Fibroblast of the conjunctiva (primary cell): ENCODE data around the gene CCDC192.
"Not testable (repeated sequence)": the region's sequence is repeated elsewhere in the genome, so short reads cannot be mapped to it uniquely, and the experiment has no call there.

Source experiments
- DNase-seq: peaks from one replicate; pipeline ENCODE4 v3.0.0-alpha.2; 2010; ENCODE audit warnings: low read depth

The CCDC192 gene

GRCh38 chr5:127766676-127767335 is 63.6 kb downstream of the CCDC192 start:
- no peak for DNase-seq

GRCh38 chr5:127769386-127769785 is 66.2 kb downstream of the CCDC192 start:
- no peak for DNase-seq

DNA sequence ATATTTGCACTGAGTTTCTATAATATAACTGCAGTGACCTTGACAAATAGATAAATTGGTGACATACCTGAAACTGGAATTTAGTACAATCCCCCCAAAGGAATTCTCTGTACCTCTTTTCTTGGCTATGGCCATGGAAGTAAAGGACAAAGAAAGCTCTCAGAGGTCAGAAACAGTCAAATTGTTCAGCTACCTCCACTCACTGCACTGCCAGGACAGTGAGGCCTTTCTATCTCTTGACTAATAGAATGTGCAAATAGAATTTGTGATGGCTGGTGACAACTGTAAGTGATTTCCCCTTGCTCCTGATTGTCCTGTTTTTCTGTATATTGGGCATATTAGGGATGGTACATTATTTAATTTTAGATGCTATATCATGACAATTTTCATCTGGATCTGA is 67.1 kb downstream of the CCDC192 start:
- DNase-seq, result no peak

GRCh38 chr5:127772531-127772930 is 69.3 kb downstream of the CCDC192 start:
- no peak for DNase-seq

- DNase-seq, result no peak
Measured at GRCh38 chr5:127774221-127774620, 71.0 kb downstream of the CCDC192 start.

- no peak for DNase-seq
Measured at GRCh38 chr5:127776477-127776876, 73.3 kb downstream of the CCDC192 start.

DNA sequence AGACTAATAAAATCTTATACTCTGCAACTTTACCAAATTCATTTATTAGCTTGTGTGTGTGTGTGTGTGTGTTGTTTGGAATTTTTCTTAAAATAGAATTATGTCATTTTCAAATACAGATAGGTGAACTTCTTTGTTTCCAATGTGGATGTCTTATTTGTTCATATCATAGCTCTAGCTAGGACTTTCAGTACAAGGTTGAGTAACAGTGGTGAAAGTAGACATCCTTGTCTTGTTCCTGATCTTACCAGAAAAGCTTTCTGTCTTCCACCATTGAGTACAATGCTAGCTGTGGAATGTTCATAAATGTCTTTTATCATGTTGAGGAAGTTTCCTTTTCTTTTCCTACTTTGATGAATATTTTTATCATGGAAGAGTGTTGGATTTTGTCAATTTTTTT is 74.8 kb downstream of the CCDC192 start:
- no peak for DNase-seq

GRCh38 chr5:127782450-127782849 is 79.3 kb downstream of the CCDC192 start:
- DNase-seq, result not testable (repeated sequence)

DNA sequence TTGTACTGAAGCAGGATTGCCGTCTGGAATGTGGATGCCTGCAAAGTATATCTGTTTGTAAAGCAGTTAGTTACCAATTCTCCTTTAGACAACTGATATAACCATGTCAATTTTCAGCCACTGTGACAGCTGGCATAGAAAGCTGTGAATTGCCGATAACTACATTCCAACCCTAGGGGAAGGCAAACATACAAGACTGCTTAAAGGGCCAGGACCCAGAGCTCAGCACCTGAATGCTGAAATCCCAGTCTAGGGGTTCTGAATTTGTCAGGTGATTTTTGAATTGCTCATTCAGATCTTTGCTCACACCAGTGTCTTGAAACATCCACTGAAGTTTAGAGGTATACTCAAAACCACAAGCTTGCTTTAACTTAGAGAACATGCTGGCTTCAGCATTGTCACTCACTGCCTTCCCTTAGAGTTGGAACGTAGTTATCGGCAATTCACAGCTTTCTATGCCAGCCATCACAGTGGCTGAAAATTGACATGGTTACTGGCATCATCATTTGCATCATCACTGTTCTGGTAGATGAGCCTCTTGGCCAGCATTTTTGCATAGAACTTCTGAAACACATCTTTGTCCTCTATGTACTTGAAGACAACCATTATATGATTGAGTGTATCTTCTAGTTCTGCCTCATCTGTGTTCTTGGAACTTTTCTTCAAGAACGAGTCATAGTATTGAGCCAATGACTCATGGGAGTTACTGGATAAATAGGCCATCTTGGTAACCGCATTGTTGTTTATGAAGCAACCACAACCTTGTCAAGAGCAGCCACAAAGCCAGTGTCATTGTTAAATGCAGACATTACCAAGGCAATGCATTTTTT is 82.1 kb downstream of the CCDC192 start:
- peak; percentile 24 for DNase-seq

DNA sequence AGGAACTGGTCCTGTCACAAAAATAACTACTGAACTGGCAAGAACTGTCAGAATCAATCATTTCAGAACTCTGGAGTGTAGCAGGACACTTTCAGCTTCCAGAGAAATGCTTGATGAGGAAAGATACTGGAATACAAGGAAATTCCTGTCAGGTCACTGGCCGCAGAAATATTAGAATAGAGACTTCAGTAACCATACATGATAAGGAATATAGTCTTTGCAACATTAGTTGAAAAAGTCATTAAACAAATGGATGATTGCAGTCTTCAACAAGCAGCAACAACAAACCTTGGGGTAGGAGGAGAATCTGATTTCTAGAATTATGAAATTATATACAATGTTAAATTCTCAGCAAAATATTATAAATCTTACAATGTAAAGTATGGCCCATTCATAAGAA is 88.2 kb downstream of the CCDC192 start:
- DNase-seq, result no peak

- DNase-seq, result not testable (repeated sequence)
Measured at GRCh38 chr5:127791908-127792307, 88.7 kb downstream of the CCDC192 start.

- DNase-seq, result no peak
Measured at GRCh38 chr5:127793052-127793451, 89.9 kb downstream of the CCDC192 start.

- DNase-seq, result no peak
Measured at GRCh38 chr5:127793879-127794278, 90.7 kb downstream of the CCDC192 start.

GRCh38 chr5:127796211-127796610 is 93.0 kb downstream of the CCDC192 start:
- DNase-seq, result no peak

GRCh38 chr5:127799293-127799905 is 96.2 kb downstream of the CCDC192 start:
- no peak for DNase-seq

- DNase-seq, result no peak
Measured at GRCh38 chr5:127801751-127802476, 98.7 kb downstream of the CCDC192 start.

DNA sequence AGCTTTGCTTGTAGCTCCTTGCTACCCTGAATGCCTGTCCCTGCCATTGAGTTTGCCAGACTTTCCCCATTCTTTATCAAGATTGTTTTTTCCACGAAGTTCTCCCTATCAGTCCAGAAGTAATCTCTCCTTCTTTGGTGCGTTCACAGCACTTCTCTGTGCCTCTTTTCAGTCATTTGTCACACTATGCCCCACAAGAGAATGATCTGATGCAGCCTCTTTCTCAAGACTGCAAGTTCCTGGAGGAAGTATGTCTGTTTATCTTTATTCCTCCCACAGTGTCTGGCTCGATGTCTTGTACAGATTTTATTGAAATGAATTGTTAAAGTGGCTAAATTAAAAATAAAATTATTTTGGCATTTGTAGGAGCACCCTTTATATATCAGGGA is 99.3 kb downstream of the CCDC192 start:
- DNase-seq, result no peak

DNA sequence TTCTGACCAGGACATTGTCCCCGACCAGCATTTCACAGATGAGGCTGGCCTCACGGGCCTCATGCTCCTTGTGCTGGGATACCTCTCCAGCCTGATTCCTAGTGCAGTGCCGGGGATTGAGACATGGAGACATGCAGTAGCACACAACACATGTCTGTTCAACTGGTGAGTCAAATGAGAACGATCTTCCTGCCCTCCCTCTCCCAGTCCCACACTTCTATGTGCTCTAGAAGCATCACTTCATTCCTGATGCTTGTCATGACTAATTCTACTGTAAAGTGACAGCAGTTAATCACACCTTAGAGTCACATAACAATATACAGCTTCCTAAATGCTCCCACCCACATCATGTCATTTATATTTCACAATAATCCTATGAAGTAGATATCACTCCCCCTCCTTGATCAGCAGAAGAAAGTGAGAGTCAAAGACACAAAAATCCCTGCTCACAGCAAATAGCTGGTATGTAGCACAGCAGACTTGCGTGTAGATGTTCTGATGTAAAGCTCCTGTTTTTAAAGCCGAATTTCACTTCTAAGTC is 101.8 kb downstream of the CCDC192 start:
- no peak for DNase-seq

- DNase-seq, result no peak
Measured at GRCh38 chr5:127805448-127805847, 102.3 kb downstream of the CCDC192 start.

GRCh38 chr5:127806776-127807175 is 103.6 kb downstream of the CCDC192 start:
- DNase-seq, result no peak

DNA sequence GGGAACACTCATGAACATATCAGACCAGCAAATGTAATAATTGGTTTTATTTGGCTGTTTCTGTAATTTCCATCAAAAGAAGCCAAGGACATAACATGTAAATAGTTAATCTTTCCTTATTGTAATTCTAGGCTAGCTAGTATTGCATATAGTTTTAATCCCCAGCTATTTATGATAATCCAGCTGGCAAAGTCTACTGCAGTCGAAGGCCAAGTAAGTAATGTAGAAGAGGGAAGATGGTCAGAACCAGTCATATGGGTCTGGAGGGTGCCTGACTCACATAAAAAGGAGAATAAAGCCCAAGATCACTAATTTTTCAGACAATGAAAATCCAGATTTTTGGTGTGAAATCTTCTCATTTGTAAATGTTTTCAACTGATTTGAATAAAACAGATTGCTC is 106.3 kb downstream of the CCDC192 start:
- DNase-seq, result no peak

DNA sequence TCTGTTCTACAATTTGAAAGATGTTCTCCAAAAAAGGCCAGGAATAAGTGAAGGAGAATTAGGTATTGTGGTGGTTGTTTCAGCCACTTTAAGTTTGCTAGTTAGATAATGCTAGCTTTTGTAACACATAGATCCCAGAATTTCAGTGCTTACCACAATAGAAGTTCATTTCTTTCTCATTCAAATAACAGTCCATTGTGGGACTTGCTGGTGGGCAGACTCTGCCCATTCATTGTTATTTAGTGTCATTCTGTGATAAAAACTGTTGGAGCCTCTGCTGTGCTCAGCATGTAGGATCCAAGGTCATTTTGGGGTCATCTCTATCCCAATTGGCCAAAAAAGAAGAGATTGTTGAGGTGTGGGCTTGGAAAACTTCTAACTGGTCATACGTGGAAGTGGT is 106.8 kb downstream of the CCDC192 start:
- no peak for DNase-seq
